AG08396 (cell line): ENCODE data around the gene MIA.
A peak's percentile ranks its signal among the peaks of the same experiment; 100 is the strongest.
"Not testable (repeated sequence)": the region's sequence is repeated elsewhere in the genome, so short reads cannot be mapped to it uniquely, and the experiment has no call there.

Experiments used
- DNase-seq: peaks from one replicate; pipeline ENCODE4 v3.0.0; 2012; ENCODE audit warnings: low spot score, mixed read lengths

The MIA gene

DNA sequence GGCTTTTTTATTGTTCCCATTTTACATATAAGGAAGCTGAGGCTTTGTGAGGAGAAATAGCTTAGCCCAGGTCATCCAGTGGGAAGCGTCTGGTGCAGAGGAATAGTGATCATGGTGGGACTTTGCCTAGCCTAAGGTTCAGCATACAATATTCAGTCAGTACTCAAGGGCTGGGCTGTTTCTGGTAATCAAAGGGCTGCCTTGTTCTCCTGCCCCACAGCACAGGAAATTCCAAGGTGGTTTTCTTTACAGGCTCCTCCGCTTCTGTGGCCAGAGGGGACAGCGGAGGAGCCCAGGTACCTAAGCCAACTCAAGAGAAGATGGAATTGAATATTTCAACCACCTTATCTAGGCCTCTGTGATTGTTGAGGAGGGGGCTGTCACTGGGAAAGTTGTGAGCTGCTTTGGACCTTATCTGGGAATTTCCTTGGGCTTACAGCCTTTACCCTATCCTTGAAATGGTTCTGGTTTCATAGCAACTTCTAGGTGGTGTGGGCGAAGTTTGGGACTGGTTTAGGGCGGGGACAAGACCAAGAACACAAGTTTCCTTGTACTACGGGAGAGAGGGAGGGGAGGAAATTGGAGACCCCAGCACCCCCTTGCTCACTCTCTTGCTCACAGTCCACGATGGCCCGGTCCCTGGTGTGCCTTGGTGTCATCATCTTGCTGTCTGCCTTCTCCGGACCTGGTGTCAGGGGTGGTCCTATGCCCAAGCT, at the start of gene MIA:
TSS of gene MIA (plus strand) at position 606 of the 716 bp plus-strand sequence. CDS start at position 628, 22 bp downstream.
- DNase-seq, result no peak

DNA sequence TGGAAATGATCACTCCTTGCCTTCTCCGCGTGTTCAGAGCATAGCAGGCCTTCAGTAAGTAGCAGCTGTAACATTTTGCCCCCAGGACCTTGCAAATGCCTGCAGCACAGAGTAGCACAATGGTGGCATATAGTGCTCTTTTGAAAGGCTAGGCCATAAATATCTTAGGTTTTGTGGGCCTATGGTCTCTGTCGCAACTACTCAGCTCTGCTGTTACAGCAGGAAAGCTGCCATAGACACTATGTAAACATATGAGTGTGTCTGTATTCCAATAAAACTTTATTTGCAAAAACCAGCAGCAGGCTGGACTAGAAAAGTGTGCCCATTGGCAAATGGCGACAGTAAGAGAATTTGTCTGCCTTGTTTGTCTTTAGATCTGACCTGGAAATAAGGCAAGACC, 49.0 kb upstream of the MIA start:
- no peak for DNase-seq

DNA sequence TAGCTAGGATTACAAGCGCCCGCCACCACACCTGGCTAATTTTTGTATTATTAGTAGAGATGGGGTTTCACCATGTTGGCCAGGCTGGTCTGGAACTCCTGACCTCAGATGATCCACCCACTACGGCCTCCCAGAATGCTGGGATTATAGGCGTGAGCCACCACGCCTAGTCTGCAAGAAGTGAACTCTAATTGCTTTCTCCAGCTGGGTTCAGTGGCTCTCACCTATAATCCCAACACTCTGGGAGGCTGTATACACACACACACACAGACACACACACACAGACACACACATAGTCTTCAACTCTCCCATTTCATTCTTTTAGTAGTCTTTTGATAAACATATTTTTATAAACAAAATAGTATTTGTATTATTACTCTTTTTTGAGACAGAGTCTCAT, 45.3 kb upstream of the MIA start:
- not testable (repeated sequence) for DNase-seq

DNA sequence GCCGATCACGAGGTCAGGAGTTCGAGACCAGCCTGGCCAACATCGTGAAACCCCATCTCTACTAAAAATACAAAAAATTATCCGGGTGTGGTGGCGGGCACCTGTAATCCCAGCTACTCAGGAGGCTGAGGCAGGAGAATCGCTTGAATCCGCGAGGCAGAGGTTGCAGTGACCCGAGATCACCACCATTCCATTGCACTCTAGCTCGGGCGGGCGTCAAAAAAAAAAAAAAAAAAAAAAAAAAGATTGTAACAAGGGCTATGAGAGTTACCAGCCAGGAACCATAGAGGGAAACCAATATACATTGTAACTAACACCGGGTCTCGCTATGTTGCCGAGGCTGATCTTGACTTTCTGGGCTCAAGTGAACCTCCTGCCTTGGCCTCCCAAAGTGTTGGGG, 43.0 kb upstream of the MIA start:
- not testable (repeated sequence) for DNase-seq

DNA sequence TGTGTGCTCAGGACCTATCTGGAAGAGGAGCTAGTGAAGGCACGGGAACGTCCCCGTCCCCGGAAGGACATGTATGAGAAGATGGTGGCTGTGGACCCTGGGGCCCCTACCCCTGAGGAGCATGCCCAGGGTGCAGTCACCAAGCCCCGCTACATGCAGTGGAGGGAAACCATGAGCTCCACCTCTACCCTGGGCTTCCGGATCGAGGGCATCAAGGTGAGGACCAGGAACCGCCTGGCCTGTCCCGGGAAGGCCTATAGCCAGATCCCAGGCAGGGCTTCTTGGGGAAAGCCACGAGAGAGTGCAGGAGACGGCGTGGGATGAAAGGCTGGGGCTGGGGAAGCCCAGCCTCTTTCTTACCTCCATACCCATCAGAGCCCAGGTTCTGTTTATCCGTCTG, 42.2 kb upstream of the MIA start:
- no peak for DNase-seq

DNA sequence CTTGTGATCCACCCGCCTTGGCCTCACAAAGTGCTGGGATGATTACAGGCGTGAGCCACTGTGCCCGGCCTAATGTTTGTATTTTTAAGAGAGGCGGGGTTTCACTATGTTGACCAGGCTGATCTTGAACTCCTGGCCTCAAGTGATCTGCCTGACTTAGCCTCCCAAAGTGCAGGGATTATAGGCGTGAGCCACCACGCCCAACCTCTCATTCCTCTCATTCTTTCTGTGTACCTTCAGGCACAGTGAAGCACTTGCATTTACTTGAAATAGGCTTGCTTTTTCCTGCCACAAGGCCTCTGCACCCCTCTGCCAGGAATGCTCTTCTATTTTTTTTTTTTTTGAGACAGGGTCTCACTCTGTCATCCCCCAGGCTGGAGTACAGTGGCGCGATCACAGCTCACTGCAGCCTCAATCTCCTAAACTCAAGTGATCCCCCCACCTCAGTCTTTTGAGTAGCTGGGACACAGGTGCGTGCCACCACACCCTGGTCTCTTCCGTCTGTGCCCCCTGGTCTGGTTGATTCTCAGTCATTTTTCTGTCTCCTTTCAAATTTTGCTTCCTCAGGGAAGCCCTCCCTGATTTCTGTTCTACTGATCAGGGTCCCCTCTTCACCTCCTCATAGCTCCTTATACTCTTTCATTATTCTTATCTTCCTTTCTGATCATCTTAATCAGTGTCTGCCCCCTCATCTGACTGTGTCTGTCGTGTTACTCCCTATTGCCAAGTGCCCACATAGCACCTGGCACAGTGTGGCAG, 40.1 kb upstream of the MIA start:
- DNase-seq, result no peak

DNA sequence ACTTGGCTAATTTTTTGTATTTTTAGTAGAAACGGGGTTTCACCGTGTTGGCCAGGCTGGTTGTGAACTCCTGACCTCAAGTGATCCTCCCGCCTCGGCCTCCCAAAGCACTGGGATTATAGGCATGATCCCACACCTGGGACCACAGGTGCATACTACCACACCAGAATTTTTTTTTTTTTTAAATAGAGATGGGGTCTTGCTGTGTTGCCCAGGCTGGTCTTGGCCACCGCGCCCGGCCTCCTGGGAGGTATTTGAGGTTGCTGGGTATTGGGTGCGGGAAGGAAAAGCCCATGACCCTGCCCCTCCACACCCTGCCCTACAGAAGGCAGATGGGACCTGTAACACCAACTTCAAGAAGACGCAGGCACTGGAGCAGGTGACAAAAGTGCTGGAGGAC, 38.7 kb upstream of the MIA start:
- no peak for DNase-seq

DNA sequence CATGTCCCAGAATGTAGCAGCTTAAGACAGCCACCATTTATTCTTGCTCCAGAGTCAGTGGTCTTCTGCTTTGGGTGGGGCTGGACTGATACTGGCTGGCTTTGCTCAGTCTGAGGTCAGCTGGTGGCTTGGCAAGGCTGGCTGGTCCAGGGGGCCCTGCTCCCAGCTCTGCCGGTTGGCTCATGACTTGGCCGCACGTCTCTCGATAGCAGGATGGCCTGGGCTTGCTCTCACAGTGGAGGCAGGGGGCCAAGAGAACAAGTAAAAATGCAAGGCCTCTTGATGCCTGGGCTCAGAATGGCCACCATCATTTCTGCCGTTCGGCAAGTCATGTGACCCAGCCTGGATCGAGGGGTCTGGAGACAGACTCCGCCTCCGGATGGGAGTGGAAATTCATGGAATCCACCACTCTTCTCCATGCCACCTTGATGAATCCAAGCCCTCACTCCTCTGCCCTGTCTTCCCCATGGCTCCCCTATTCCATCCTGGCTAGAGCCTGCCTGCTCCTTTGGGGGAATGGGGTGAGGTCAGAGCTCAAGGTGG, 38.1 kb upstream of the MIA start:
- DNase-seq, result no peak

DNA sequence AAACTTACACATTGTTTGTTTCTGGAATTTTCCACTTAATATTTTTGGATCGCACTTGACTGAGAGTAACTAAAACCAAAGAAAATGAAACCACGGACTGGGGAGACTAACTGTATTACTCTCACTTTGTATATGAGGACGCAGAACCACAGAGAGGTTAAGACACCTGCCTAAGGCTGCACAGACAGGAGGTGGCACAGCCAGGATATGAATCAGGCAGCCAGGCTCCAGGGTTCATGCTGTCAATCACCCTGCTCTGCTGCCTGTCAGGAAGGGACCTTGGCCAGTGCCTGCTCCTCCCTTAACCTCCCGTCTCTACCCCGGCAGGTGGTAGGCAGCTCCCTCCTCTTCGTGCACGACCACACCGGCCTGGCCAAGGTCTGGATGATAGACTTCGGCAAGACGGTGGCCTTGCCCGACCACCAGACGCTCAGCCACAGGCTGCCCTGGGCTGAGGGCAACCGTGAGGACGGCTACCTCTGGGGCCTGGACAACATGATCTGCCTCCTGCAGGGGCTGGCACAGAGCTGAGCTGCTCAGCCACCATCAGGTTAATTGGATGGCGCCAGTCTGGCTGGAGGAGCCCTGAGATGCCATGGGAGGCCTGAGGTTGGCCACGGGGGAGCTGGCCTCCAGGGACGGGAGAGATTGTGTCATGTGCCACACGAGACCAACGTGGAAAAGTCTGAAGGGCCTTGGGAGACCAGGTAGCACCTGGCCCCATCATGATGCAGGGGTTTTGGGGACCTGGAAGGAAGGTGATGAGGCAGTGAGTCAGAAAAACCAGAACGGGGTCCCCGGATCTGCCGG, 36.1 kb upstream of the MIA start:
- no peak for DNase-seq

DNA sequence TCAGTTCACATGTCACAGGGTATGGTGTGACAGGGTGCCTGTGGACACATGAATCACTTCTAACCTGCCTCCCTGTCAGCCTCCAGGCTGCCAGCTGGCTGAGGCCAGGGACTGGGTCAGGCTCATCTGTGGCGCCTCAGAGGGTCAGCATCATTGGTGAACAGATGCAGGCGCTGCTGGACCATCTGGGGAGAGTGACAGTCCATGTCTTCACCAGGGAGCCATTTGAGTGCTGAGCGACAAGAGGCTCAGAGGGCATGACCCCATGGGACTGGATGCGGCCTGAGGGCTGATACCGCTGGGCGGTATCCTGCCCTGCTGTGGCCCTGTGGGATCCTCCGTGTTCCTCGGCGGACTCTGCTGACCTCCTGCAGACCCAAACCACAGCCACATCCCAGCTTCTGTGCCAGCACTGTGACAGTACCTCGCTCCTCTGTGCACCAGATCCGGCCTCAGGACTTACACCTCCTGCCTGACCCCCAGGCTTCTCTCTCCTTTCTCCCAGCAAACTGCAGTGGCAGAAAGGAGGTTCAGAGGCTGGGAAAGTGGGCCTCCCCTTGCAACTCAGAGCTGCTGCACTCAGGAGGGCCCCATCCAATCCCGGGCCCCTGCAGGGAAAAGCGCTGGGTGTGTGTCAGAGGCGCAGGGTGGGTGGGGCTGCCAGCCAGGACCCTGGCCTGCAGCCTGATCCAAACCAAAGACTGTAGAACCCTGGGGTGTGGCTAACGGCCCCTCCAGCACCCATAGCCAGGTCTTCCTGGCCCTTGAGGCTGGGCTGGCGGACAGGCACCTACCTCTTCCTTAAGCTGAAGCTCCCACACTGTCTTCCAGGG, 35.2 kb upstream of the MIA start:
- DNase-seq, result no peak

DNA sequence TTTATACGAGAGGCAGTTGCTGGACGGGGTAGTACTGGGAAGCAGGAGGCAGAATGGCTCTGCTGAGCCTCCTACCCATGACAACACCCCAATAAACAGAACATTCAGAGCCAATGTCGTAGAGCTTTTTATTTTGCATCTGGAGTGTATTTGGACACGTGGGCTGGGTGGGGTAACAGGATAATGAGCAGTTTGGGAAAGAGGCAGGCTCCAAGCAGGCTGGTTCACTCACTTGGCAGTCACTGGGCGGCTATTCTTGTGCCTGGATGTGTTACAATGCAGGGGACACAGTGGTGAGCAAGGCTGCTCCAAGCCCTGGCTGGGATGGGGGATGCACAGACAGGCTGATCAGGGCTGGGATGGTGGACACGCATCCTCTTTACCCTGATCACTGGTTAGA, 34.6 kb upstream of the MIA start:
- no peak for DNase-seq

DNA sequence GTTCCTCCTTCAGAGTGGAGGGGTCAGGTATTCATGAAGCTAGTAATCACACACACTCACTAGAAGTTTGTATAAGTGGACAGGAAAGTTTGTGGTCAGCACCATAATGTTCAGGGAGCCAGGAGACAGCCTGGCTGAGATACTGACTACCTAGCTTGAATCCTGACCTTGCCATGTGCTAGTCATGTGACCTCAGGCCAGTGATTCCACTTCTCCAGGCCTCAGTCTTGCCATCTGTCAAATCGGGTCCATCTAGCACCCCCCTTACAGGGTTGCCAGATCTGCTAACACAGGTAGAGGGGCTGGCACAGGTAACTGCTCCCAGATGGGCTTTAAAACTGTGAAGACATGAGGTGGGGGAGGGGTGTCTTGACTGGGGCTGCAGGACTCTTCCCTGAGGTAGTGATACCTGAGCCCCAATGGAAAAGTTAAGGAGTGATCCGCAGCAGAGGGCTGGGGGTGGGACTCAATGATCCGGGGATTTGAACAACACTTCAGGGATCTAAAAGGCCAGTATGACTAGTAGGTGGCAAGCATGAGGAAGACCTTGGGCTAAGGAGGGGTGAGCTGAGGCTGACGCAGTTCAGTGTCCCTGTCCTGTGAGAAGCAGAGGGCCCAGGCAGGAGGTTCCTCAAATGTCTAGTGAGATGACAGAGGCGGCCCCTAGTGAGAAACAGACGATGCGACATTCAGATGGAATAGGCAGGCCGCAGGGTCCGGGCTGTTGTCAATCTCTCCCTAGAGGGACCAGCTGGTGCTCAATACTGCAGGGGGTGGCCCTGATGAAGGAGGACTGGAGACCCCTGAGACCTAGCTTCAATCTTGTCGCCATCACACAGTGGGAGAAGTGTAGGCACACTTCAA, 33.6 kb upstream of the MIA start:
- DNase-seq, result no peak

DNA sequence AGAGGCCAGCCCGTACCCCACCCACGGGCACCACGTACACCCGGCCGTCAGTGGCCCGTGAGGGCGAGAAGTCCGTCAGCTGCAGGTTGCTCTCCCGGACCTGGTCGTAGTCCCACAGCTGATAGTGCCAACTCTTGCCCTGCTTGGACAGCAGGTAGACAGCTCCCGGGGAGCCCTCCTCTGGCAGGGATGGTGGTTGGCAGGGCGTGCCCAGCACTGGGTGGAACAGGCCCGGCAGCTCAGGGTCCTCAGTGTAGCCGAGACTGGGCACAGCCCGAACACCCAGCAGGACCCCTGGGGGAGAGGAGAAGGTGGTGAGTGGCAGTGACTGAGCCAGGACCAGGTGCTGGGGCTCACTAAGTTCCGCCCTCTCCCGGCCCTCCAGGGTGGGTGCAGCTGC, 32.8 kb upstream of the MIA start:
- DNase-seq, result no peak

DNA sequence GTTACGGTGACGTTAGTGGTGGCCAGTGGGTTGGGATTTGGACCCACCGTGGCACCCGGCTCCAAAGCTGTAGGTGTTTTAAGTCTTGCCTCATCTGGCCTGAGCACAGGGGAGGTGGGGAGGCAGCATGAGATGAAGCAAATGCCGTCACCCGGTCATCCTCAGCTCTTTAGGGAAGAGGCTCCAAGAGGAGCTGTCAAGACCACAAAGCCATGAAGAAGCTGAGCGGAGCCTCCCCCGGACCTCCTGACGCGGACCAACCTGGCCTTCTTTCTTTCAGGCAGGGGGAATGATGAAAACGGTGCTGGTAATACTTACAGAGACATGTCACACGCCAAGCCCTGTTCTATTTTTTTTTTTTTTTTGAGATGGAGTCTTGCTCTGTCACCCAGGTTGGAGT, 32.4 kb upstream of the MIA start:
- DNase-seq, result no peak

DNA sequence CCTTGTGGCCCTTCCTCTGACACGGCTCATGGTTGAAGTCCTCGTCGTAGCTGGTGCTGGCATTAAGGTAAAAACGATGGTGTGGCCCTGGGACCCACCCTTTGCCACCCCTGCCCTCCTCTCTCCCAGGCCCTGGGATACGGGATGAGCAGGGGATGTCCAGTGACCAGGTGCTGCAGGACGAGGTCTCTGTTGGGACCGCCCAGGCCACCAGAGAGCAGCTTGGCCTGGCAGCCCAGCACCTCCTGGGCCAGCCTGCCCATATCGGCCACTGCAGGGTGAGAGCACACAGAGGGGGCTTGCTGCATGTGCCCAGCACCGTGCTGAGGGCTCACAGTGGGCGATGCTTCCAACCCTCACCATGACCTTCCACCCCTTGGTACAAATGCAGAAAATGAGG, 31.4 kb upstream of the MIA start:
- DNase-seq, result no peak

DNA sequence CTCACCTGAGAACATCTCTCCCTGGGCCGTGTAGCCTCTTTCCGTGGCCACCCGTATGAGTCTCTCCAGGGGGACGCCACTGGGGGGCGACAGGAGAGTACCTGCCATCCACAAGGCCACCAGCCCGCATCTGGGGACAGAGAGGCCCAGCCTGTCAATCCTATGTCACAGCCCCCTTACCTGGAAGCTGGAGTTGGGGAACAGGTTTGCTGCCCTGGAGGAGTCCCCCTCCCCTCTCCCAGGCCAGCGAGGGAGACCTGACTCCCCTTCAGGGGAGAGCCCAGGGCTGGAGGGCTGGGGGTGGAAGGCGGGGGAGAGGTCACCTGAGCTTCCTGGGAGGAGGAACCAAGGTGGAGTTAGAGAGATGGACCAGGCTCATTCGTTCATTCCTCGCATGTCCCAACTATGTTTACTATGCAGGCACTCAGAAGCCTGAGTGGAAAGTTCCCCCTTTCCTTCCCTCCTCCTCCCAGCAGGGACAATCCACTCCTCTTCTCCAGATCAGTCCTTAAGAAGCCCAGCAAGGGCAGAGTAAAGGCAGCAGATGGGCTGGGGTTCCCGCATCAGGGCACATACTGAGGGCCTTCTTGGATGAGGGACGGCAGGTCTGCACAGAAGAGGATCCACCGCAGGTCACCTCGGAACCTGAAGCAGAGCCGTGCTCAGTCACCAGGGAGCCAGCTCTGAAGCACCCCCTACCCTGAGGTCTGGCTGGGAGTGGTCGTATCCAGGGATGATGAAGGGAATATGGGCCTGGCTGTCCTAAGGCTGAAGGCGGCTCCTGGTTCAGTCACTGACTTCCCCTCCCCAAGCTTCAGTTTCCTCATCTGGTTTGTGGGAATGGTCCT, 30.5 kb upstream of the MIA start:
- DNase-seq, result no peak

DNA sequence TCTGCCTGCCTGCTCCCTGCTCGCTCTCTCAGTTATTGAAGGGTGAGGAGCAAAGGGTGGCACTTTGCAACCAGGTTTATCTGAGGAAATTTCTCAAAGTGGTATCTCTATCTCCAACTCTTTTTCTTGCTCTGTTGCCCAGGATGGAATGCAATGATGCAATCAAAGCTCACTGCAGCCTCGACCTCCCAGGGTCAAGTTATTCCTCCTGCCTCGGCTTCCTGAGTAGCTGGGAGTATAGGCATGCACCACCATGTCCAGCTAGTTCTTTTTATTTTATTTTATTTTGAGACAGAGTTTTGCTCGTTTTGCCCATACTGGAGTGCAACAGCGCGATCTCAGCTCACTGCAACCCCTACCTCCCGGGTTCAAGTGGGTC, 29.9 kb upstream of the MIA start:
- no peak for DNase-seq

DNA sequence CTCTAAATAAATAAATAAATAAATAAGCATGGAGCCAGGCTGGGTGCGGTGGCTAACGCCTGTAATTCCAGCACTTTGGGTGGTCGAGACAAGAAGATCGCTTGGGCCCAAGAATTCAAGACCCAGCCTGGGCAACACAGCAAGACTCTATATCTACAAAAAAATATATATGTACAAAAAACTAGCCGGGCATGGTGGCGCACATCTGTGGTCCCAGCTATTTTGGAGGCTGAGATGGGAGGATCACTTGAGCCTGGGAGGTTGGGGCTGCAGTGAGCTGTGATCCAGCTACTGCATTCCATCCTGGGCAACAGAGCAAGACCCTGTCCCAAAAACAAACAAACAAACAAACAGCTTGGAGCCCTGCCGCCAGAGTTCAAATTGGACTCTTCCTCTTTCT, 27.8 kb upstream of the MIA start:
- DNase-seq, result no peak

DNA sequence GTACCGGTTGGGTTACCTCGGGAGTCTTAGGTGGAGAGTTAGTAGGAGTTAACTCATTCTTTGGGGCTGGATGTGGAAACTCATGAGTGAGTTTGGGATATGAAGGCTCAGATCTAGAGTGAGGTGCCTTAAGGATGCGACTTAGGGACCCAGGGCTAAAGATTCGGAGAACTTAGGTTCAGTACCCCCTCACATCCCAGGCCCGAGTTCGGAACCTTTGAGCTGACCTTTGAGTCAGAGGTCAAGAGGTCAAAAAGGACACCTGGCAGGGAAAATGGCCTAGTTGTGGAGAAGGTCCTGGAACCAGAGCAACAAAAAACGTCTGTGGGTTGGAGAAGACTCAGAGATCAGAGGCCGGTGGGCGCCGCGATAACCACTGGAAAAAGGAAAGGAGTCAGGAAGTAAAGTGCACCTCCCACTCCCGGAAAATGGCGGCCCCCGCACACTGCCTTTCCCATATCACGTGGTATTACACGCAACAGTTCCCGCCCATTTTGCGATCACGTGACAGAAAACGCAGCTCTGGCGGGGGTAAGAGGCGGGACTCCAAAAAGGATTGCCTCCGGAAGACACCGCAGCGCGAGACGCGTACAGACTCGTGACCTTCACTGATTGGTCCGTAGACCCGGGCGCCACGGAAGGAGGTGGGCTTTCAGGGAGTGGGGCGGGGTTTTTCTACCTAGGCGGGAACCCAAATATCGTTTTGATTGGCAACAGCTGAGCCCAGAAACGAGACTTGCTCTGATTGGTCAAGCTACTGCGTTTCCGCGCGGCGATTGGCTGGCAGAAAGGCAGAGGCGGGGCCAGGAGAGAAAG, 25.1 kb upstream of the MIA start, which contains the start of gene ACTMAP:
TSS of gene ACTMAP (minus strand) at position 420 of the 816 bp plus-strand sequence. CDS start 674 bp downstream, outside the sequence.
- peak; percentile 98 for DNase-seq
